HG03139 (cell line): ENCODE results near the gene SIK3.
"Not testable (repeated sequence)": the region's sequence is repeated elsewhere in the genome, so short reads cannot be mapped to it uniquely, and the experiment has no call there.

Source experiments
- ATAC-seq: cut with Tn5 transposase; IDR thresholded peaks from one replicate; pipeline ENCODE4 v1.9.1; 2021; ENCODE audit not compliant: unreplicated experiment

SIK3 gene

DNA sequence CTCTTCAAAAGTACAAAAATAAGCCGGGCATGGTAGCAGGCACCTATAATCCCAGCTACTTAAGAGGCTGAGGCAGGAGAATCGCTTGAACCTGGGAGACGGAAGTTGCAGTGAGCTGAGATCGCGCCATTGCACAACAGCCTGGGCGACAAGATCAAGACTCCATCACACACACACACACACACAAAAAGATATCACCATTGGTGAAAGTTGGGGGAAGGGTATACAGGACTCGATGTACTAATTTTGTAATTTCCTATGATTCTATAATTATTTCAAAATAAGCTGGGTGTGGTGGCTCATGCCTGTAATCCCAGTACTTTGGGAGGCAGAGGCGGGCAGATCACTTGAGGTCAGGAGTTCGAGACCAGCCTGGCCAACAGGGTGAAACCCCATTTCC, 48.1 kb downstream of the SIK3 start:
- not testable (repeated sequence) for ATAC-seq

DNA sequence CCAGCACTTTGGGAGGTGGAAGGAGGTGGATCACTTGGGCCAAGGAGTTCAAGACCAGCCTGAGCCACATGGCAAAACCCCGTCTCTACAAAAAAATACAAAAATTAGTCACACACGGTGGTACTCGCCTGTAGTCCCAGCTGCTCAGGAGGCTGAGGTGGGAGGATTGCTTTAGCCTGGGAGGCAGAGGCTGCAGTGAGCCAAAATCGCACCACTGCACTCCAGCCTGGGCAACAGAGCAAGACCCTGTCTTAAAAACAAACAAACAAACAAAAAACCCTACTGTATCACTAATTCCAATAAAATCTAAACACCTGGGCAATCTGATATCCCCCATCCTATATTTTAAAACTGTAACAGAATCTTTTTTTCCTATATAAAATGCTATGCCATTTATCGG, 51.6 kb downstream of the SIK3 start:
- not testable (repeated sequence) for ATAC-seq

GRCh38 chr11:117045956-117046355, 52.3 kb downstream of the SIK3 start:
- ATAC-seq, result no peak

DNA sequence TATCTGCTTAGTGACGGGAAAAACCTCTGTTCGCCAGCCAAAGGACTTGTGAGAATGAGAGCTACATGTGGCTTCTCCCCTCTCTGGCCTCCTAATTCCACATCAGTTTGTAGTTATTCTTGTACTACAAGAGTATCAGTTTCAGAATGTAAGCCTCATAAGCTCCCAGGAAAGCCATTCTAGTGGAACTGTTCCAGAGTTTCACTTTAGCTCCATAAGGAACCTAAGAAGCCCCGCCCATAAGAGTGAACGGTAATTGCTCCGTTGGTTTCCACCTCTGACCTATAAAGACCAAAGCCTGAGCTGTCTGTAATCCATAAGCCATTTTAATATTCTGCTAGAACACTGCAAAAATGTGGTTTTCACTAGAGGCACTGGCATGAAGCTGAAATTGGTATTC, 53.0 kb downstream of the SIK3 start:
- ATAC-seq, result no peak

GRCh38 chr11:117044287-117045035, 53.8 kb downstream of the SIK3 start:
- ATAC-seq, result no peak

DNA sequence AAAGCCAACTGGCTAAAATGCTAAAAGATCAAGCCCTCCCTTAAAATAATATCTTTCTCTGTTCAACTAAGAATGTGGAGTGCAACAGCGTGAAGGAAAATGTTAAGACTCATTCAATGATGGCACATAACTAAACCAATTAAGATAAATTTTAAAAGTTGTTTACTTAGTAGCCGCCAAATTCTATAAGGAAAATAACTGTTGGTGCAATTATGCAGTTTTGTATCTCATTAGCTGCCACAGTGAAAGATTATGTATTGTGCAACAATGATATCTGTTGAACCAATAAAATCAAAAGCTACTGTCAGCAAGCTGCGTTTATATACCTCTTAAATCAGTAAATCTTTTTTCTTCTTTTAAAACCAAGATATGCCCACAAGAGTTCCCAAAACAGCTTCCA, 55.5 kb downstream of the SIK3 start:
- no peak for ATAC-seq

DNA sequence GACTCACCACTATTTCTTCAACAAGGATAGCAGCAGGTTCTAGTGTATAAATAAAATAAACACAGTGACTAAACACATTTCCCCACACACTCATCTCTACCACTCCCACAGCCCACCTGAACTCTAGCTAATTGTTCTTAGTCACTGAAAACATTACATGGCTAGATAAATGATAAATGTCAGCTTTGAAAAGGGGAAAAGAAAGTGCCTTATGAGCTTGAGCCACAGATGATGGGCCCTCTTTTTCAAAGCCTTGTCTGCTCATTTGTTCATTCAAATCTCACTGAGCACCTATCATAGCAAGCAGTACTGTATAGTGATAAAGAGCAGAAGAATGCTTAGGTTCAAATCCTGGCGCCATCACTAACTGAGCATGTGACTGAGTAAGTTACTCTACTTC, 58.3 kb downstream of the SIK3 start:
- no peak for ATAC-seq

GRCh38 chr11:117039270-117039669, 59.0 kb downstream of the SIK3 start:
- no peak for ATAC-seq

GRCh38 chr11:117037975-117038350, 60.3 kb downstream of the SIK3 start:
- no peak for ATAC-seq

GRCh38 chr11:117037279-117037974, 60.8 kb downstream of the SIK3 start:
- no peak for ATAC-seq

DNA sequence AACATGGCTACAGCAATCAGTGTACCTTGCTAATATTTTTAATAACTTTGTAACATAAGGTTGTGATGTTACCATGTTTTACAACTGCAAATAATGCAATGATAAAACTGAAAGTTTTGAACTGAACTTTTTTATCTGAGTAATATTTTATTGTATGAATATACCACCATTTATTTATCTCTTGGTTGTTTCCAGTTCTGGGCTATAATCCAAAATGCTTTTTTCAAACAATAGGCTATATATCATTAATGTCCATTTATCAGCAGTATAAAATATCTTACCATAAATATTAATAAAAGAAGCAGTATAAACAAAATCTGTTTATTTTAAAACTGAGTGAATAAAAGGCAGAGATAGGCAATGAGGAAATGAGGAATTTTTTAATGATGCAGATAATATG, 63.3 kb downstream of the SIK3 start:
- no peak for ATAC-seq

GRCh38 chr11:117026593-117027330, 71.5 kb downstream of the SIK3 start:
- no peak for ATAC-seq

DNA sequence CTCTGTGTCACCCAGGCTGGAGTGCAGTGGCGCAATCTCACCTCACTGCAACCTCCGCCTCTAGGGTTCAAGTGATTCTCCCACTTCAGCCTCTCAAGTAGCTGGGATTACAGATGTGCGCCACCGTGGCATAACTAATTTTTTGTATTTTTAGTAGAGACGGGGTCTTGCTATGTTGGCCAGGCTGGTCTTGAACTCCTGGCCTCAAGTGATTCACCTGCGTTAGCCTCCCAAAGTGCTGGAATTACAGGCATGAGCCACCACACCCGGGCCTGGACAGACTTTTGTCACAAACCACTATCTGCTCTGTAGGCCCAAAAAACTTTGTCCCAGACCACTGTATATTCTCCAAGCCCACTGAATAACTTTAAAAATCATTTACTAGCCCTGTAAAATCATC, 74.5 kb downstream of the SIK3 start:
- ATAC-seq, result not testable (repeated sequence)

GRCh38 chr11:117023178-117023577, 75.0 kb downstream of the SIK3 start:
- no peak for ATAC-seq

- ATAC-seq, result no peak
These were observed 75.7 kb downstream of the SIK3 start for GRCh38 chr11:117022526-117022925.

- ATAC-seq, result no peak
These were observed 77.2 kb downstream of the SIK3 start for GRCh38 chr11:117020869-117021564.

- no peak for ATAC-seq
These were observed 77.9 kb downstream of the SIK3 start for GRCh38 chr11:117020287-117020686.

DNA sequence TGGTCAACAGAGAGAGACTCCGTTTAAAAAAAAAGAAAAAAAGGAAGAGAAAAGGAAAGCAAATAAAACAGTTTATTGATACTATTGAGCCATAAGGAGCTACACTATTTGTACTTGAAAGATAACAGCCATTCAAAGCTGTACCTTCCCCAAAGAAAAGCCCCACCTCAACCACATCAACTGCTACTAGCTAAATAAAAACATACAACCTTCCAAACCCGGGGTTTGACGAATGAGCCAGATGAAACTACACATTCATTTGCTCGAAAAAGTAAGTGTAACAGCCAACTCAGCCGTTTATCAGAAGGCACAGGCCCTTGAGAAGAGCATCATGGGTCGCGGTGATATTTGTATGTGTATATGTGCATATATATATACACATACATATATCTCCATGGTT, 78.4 kb downstream of the SIK3 start:
- ATAC-seq, result no peak

DNA sequence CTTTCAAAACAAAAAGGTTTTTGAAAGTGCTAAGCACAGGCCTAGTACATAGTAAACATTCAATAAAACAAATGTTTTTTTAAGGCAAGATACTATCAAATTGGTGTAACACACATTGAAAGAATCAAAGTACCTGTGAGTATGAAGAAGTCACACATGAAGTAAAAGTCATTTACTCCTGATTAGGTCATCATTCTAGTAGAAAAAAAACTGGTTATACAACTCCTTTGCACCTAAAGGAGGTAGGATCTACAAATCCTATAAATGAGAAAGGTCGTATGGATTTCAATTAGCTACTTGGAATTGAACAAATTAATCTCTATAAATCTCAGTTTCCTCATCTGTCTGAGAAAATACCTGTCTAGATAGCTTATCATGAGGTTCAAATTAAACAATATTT, 80.8 kb downstream of the SIK3 start:
- ATAC-seq, result no peak

- ATAC-seq, result no peak
These were observed 81.5 kb downstream of the SIK3 start for GRCh38 chr11:117016747-117017146.

DNA sequence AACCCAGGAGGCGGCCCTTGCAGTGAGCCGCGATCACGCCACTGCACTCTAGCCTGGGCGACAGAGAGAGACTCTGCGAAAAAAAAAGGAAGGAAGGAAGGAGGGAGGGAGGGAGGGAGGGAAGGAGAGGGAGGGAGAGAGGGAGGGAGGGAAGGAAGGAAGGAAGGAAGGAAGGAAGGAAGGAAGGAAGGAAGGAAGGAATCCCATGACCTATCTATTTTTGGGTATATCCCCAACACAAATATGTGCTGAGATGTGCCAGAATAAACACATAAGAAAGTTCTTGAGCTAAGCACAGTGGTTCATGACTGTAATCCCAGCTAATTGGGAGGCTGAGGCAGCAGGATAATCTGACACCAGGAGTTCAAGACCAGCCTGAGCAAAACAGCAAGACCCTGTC, 82.0 kb downstream of the SIK3 start:
- no peak for ATAC-seq

DNA sequence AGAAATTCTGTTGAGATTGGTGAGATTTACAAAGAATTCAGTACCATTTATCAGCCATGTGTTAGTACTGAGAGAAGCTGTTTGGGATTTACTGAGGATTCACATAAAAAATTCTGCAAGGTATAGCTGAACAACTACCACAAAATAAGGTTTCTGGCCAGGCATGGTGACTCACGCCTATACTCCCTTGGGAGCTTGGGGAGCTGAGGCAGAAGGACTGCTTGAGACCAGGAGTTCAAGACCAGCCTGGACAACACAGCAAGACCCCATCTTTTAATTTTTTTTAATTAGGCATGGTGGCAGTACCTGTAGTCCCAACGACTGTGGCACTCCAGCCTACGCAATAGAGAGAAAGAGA, 86.7 kb downstream of the SIK3 start:
- no peak for ATAC-seq
